GM12891 (cell line): Measurements from ENCODE around the gene TEX101.

Experiments used
- POLR2A ChIP-seq: IDR thresholded peaks from 2 replicates; pipeline ENCODE4 v1.6.1; 2011; ENCODE audit warnings: low read depth, low read length, control low read depth
- POLR2AphosphoS5 ChIP-seq: IDR thresholded peaks from 2 replicates; pipeline ENCODE4 v1.6.1; 2011; ENCODE audit warnings: low read depth, low read length, control low read depth
- POU2F2 ChIP-seq: IDR thresholded peaks from 2 replicates; pipeline ENCODE4 v1.6.1; 2011; ENCODE audit warnings: low read depth, mild to moderate bottlenecking, control low read depth, low read length, moderate library complexity
- SPI1 ChIP-seq: IDR thresholded peaks from 2 replicates; pipeline ENCODE4 v1.6.1; 2011; ENCODE audit warnings: low read depth, low read length, control low read depth
- TAF1 ChIP-seq: IDR thresholded peaks from 2 replicates; pipeline ENCODE4 v1.6.1; 2011; ENCODE audit warnings: low read depth, low read length, control low read depth

DNA sequence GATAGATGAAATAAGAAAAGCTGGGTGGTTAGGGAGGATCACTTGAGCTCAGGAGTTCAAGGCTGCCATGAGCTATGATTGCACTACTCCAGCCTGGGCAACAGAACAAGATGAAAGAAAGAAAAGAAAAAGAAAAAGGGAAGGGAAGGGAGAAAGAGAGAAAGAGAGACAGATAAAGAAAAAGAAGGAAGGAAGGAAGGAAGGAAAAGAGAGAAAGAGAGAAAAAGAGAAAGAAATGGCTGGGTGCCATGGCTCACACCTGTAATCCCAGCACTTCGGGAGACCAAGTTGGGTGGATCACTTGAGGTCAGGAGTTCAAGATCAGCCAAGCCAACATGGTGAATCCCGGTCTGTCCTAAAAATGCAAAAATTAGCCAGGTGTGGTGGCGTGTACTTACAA is 21.1 kb downstream of the TEX101 start:
- TF ChIP-seq POLR2A: no peak
- TF ChIP-seq TAF1: no peak
- no peak for TF ChIP-seq POLR2AphosphoS5
- no peak for TF ChIP-seq SPI1
- no peak for TF ChIP-seq POU2F2
